SK-N-SH (cell line): ENCODE results near the gene LIMA1. TPM values are rescaled to one million over a fixed set of nuclear protein-coding genes. Genes with fewer than 3 reads are reported as not detected.
"Not testable (repeated sequence)": the region's sequence is repeated elsewhere in the genome, so short reads cannot be mapped to it uniquely, and the experiment has no call there.

Experiments
- CTCF ChIA-PET: fragments of 300-600, 350-600 bp; formaldehyde crosslinking; extraction: SDS; loops from one replicate; lab custom pipeline; 2021; lab: Yijun Ruan, JAX
- POLR2A ChIA-PET: fragments of 350-600 bp; sonication (Branson Sonifier 250); formaldehyde crosslinking; extraction: SDS; loops from one replicate; lab custom pipeline; 2020; ENCODE audit warnings: antibody characterized with exemption, inconsistent platforms; lab: Yijun Ruan, JAX
- DNase-seq: peaks from one replicate; pipeline ENCODE4 v3.0.0; 2012
- H2AFZ ChIP-seq: fragments of 200-600 bp; sonication (generic); 2 replicates; pipeline ENCODE4 v1.8.1; 2016; ENCODE audit warnings: antibody characterized with exemption, mild to moderate bottlenecking, low read depth
- H3F3A ChIP-seq: fragments of 200-600 bp; sonication (generic); replicated peaks from 2 replicates; pipeline ENCODE3; 2016; ENCODE audit warnings: antibody characterized with exemption, mild to moderate bottlenecking; ENCODE audit not compliant: insufficient read depth
- H3K27ac ChIP-seq, 2 experiments: fragments of 200-500 bp in 1 of 2; fragments of 200-600 bp in 1 of 2; sonication (Bioruptor generic) in 1 of 2; sonication (generic), shearing (Covaris generic) in 1 of 2; 2 replicates each; pipeline versions ENCODE4 v1.5.1 to v1.6.1; 2014 to 2016; ENCODE audit warnings: low read depth in 2 of 2, inconsistent platforms in 1 of 2, low read length in 1 of 2, mild to moderate bottlenecking in 1 of 2, mixed read lengths in 1 of 2
- H3K27me3 ChIP-seq: fragments of 200-600 bp; sonication (generic), shearing (Covaris generic); 2 replicates; pipeline ENCODE4 v1.6.1; 2016; ENCODE audit warnings: mixed run types; ENCODE audit not compliant: insufficient read depth
- H3K36me3 ChIP-seq, 2 experiments: fragments of 200-500 bp in 1 of 2; fragments of 200-600 bp in 1 of 2; sonication (Bioruptor generic) in 1 of 2; sonication (generic) in 1 of 2; replicated peaks in 1 of 2; 2 replicates each; pipeline versions ENCODE3 to v1.5.1; 2014 to 2016; ENCODE audit warnings: low read length in 1 of 2, mild to moderate bottlenecking in 1 of 2; ENCODE audit not compliant: insufficient read depth in 2 of 2, control insufficient read depth in 1 of 2
- H3K4me1 ChIP-seq, 2 experiments: fragments of 200-500 bp in 1 of 2; fragments of 200-600 bp in 1 of 2; sonication (Bioruptor generic) in 1 of 2; sonication (generic), shearing (Covaris generic) in 1 of 2; 2 replicates each; pipeline versions ENCODE4 v1.5.1 to v1.6.1; 2014 to 2016; ENCODE audit warnings: low read depth in 1 of 2, low read length in 1 of 2, mixed run types in 1 of 2; ENCODE audit not compliant: insufficient read depth in 2 of 2, control insufficient read depth in 1 of 2
- H3K4me2 ChIP-seq: fragments of 200-600 bp; sonication (generic), shearing (Covaris generic); 2 replicates; pipeline ENCODE4 v1.6.1; 2017; ENCODE audit warnings: mixed run types
- H3K4me3 ChIP-seq, 2 experiments: fragments of 200-500 bp in 1 of 2; fragments of 200-600 bp in 1 of 2; sonication (Bioruptor generic) in 1 of 2; sonication (generic), shearing (Covaris generic) in 1 of 2; 2 replicates each; pipeline versions ENCODE4 v1.5.1 to v1.8.1; 2014 to 2016; ENCODE audit warnings: low read depth in 2 of 2, inconsistent platforms in 1 of 2, low read length in 1 of 2, mild to moderate bottlenecking in 1 of 2, mixed read lengths in 1 of 2, moderate library complexity in 1 of 2
- H3K79me2 ChIP-seq: fragments of 200-600 bp; sonication (generic); 2 replicates; pipeline ENCODE4 v1.8.1; 2017; ENCODE audit warnings: mild to moderate bottlenecking; ENCODE audit not compliant: insufficient read depth
- H3K9ac ChIP-seq: fragments of 200-600 bp; sonication (generic); 2 replicates; pipeline ENCODE4 v1.6.1; 2017; ENCODE audit warnings: mixed run types
- H3K9me2 ChIP-seq: fragments of 200-600 bp; sonication (generic); 2 replicates; pipeline ENCODE4 v1.6.1; 2017; ENCODE audit warnings: mixed run types
- H3K9me3 ChIP-seq: fragments of 200-600 bp; sonication (generic); 2 replicates; pipeline ENCODE4 v1.6.1; 2017; ENCODE audit warnings: mixed run types, mild to moderate bottlenecking, moderate library complexity
- H4K20me1 ChIP-seq: fragments of 200-600 bp; sonication (generic); 2 replicates; pipeline ENCODE4 v1.6.1; 2017; ENCODE audit warnings: mild to moderate bottlenecking, mixed run types; ENCODE audit not compliant: insufficient read depth
- CHD2 ChIP-seq: fragments of 150-350 bp; IDR thresholded peaks from 2 replicates; pipeline ENCODE4 v1.6.1; 2018; ENCODE audit warnings: low read length; ENCODE audit not compliant: partially characterized antibody
- EP300 ChIP-seq, 2 experiments: IDR thresholded peaks; 2 replicates each; pipeline versions ENCODE4 v1.4.0 to v1.6.1; 2012; ENCODE audit warnings: borderline replicate concordance in 1 of 2, low read depth in 1 of 2, low read length in 1 of 2
- EZH2phosphoT487 ChIP-seq: fragments of 200-600 bp; sonication (generic); IDR thresholded peaks from 2 replicates; pipeline ENCODE4 v1.6.1; 2017; ENCODE audit warnings: low read depth, mixed run types, mild to moderate bottlenecking, antibody characterized with exemption, moderate library complexity, borderline replicate concordance
- JUND ChIP-seq: IDR thresholded peaks from 2 replicates; pipeline ENCODE4 v1.4.0; 2012
- MAX ChIP-seq: IDR thresholded peaks from 2 replicates; pipeline ENCODE4 v1.4.0; 2012; ENCODE audit warnings: low read depth
- MXI1 ChIP-seq: IDR thresholded peaks from 2 replicates; pipeline ENCODE4 v1.6.1; 2012; ENCODE audit warnings: mild to moderate bottlenecking, low read depth, low read length, improper control_type of control experiment
- POLR2AphosphoS5 ChIP-seq: IDR thresholded peaks from 2 replicates; pipeline ENCODE4 v1.6.1; 2012; ENCODE audit warnings: low read depth, low read length
- RCOR1 ChIP-seq: fragments of 150-350 bp; IDR thresholded peaks from 2 replicates; pipeline ENCODE4 v1.6.1; 2017; ENCODE audit warnings: antibody characterized with exemption, low read length
- TAF1 ChIP-seq: IDR thresholded peaks from 2 replicates; pipeline ENCODE4 v1.6.1; 2012; ENCODE audit warnings: low read depth, mild to moderate bottlenecking, low read length, moderate library complexity, borderline replicate concordance
- ZBTB33 ChIP-seq: IDR thresholded peaks from 2 replicates; pipeline ENCODE4 v1.4.0; 2012; ENCODE audit warnings: low read depth, borderline replicate concordance
- WGBS: methylation state at CpG from one replicate; pipeline ENCODE4 v1.1.6; 2017; ENCODE audit warnings: low lambda C conversion rate; 5-methylcytosine and 5-hydroxymethylcytosine counted together
- polyA plus RNA-seq, 3 experiments: library from polyadenylated mRNA; depleted of rRNA; stranded (reverse); fragments of >200 nt; gene quantifications; 2 replicates each; pipeline ENCODE4 v1.2.3, GENCODE V29; 2012
- TF ChIP-seq, protein P1 (sequence below): IDR thresholded peaks from 2 replicates; pipeline ENCODE4 v1.4.0; 2012; ENCODE audit warnings: low read depth, borderline replicate concordance
- TF ChIP-seq, protein P2 (sequence below): fragments of 150-350 bp; IDR thresholded peaks from 2 replicates; pipeline ENCODE4 v1.6.1; 2017; ENCODE audit warnings: antibody characterized with exemption, low read length, low read depth, borderline replicate concordance
- TF ChIP-seq, protein P3 (sequence below): fragments of 150-350 bp; IDR thresholded peaks from 2 replicates; pipeline ENCODE4 v1.6.1; 2016; ENCODE audit warnings: mild to moderate bottlenecking, low read depth, low read length
- TF ChIP-seq, protein P4 (sequence below): IDR thresholded peaks from 2 replicates; pipeline ENCODE4; 2012

Gene LIMA1
- polyA plus RNA-seq, 1 of the 3 experiments (the other 2 are of a cell fraction): 96.6 TPM

- H3K4me1 ChIP-seq: no peaks in the 10 kb centered on the region
- TF ChIP-seq MAX (no peak), EZH2phosphoT487 (no peak), MXI1 (no peak), CHD2 (no peak), JUND (no peak), EP300 (IDR thresholded peaks at IDR 0.05; ENCODE audit: borderline replicate concordance in 1 of 2, low read depth in 1 of 2, low read length in 1 of 2) (no peak), TAF1 (no peak), RCOR1 (no peak), POLR2AphosphoS5 (no peak), ZBTB33 (no peak)
- TF ChIP-seq, protein P1, sequence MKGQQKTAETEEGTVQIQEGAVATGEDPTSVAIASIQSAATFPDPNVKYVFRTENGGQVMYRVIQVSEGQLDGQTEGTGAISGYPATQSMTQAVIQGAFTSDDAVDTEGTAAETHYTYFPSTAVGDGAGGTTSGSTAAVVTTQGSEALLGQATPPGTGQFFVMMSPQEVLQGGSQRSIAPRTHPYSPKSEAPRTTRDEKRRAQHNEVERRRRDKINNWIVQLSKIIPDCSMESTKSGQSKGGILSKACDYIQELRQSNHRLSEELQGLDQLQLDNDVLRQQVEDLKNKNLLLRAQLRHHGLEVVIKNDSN: no peak
- TF ChIP-seq, protein P2, sequence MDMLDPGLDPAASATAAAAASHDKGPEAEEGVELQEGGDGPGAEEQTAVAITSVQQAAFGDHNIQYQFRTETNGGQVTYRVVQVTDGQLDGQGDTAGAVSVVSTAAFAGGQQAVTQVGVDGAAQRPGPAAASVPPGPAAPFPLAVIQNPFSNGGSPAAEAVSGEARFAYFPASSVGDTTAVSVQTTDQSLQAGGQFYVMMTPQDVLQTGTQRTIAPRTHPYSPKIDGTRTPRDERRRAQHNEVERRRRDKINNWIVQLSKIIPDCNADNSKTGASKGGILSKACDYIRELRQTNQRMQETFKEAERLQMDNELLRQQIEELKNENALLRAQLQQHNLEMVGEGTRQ: no peak
- TF ChIP-seq, protein P3, sequence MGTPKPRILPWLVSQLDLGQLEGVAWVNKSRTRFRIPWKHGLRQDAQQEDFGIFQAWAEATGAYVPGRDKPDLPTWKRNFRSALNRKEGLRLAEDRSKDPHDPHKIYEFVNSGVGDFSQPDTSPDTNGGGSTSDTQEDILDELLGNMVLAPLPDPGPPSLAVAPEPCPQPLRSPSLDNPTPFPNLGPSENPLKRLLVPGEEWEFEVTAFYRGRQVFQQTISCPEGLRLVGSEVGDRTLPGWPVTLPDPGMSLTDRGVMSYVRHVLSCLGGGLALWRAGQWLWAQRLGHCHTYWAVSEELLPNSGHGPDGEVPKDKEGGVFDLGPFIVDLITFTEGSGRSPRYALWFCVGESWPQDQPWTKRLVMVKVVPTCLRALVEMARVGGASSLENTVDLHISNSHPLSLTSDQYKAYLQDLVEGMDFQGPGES: no peak
- TF ChIP-seq, protein P4, sequence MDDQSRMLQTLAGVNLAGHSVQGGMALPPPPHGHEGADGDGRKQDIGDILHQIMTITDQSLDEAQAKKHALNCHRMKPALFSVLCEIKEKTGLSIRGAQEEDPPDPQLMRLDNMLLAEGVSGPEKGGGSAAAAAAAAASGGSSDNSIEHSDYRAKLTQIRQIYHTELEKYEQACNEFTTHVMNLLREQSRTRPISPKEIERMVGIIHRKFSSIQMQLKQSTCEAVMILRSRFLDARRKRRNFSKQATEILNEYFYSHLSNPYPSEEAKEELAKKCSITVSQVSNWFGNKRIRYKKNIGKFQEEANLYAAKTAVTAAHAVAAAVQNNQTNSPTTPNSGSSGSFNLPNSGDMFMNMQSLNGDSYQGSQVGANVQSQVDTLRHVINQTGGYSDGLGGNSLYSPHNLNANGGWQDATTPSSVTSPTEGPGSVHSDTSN: no peak
- H3K79me2 ChIP-seq: peaks cover 96% of the 10 kb centered on the region
- POLR2A ChIA-PET: no interaction called here
- H2AFZ ChIP-seq: no peak overlapping the region
- peaks cover 9% of the 10 kb centered on the region for H3F3A ChIP-seq
- H3K36me3 ChIP-seq: peaks cover 0 to 10% of the 10 kb centered on the region in 2 experiments
- no peaks in the 10 kb centered on the region for H3K9me3 ChIP-seq
- H3K9me2 ChIP-seq: no peaks in the 10 kb centered on the region
- 90% methylated on average over 3 of the region's 3 CpGs for WGBS
- H4K20me1 ChIP-seq: peaks cover 45% of the 10 kb centered on the region
- no peaks in the 10 kb centered on the region for H3K27me3 ChIP-seq
- H3K4me2 ChIP-seq: no peak overlapping the region
- H3K27ac ChIP-seq: no peak overlapping the region
- CTCF ChIA-PET: interaction anchor here (0.7 to 4.3 kb wide), 7 partner anchors 17 to 182 kb away, joined by 3 to 21 read pairs (median 5); partner anchors contain the start of gene CERS5
- no peak overlapping the region for H3K9ac ChIP-seq
- H3K4me3 ChIP-seq: no peak overlapping the region
- no peak for DNase-seq
Observed at GRCh38 chr12:50149311-50149710, 134.0 kb downstream of the LIMA1 start.

- H3K4me1 ChIP-seq, H3K4me3 ChIP-seq, H3K27me3 ChIP-seq, DNase-seq, H3K9ac ChIP-seq, H2AFZ ChIP-seq, H3K9me3 ChIP-seq, H3K27ac ChIP-seq, H3F3A ChIP-seq, H3K9me2 ChIP-seq, H3K4me2 ChIP-seq, POLR2A ChIA-PET: not testable (repeated sequence)
- CTCF ChIA-PET: interaction anchor here (1.2 to 6.5 kb wide), 4 partner anchors 17 to 180 kb away, joined by 3 to 38 read pairs (median 3); partner anchors contain the start of gene CERS5
- Histone ChIP-seq H3K36me3 (peaks cover 0 to 16% of the 10 kb centered on the region in 2 experiments), H4K20me1 (peaks cover 36% of the 10 kb centered on the region), H3K79me2 (peaks cover 91% of the 10 kb centered on the region)
- WGBS: 93% methylated on average over 6 of the region's 6 CpGs
Observed at GRCh38 chr12:50148011-50148410, 135.3 kb downstream of the LIMA1 start.
